NCI-H345 treated with DMSO at 0.1 percent for 48 hours (cell line): Measurements from ENCODE around the gene MTFR2.
"Not testable (repeated sequence)": the region's sequence is repeated elsewhere in the genome, so short reads cannot be mapped to it uniquely, and the experiment has no call there.

Source experiments
- DNase-seq: peaks from one replicate; lab custom pipeline; 2025; ENCODE audit not compliant: unreplicated experiment; lab: John Stamatoyannopoulos, UW

The MTFR2 gene

DNA sequence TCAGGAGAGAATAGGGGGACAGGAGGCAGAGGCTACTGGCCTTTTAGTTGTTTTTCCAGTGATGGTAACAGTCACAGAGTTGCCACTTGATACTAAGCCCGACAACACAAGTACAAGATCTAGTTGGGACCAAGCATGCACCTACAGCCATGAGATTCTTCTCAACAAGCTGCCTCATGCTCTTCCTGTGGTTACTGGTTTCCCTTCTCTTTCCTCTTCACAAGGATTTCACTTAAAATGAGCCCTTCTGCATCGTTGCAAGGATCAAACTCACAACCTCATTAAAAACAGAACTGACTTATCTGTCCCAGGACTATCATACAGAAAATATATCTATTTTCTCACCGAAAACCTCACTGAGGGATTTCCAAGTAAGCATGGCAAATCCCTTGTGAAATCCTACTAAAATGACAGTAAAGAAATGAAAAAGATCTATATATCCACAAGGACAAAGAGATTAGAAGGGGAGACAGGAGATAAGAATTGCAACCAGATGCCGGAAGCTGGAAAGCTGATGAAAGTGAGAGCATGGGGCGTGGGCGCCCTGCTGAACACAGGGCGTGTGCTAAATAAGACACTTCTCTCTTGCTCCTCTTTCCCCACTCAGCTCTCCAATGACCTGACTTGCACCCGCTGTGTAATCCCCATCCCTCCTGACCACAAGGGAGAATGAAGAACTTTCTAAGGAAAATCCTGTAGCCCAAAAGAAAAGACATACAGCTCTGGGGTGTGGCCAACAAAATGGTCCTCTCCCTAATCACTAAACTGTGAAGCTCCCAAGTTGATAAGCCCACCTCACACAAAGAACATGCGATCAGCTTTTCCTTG lies 13.4 kb downstream of the MTFR2 start:
- DNase-seq, result no peak

DNA sequence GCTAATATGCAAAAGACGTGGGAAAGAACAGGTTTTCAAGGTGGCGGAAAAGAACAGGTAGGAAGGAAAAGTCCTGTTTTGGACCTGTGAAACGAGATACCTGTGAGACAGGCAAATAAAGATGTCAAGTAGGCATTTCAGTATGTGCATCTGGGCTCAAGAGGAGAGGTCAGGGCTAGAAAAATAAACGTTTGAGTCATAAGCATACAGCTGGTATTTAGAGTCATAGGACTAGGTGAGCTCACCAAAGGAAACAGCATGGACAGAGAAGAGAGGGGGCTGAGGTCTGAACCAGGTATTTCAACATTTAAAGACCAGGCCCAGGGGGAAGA lies 14.9 kb downstream of the MTFR2 start:
- DNase-seq, result no peak

DNA sequence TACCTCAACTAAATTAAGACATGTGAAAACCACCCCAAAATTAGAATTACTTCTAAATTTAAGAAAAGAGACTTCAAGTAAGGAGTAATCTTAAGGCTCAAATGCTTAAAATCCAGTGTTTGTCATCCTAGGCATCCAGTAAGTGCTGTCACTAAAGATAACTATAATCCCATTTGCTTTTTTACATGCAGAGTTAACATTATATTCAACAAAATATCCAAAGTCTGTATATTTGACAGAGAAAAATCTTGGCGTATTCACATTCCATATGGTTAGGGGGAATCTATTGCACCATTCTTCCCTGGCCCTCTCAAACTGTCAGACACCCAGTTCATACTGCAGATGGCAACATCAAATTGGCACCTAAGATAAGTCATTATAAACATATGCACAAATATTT lies 17.4 kb downstream of the MTFR2 start:
- DNase-seq, result no peak

DNA sequence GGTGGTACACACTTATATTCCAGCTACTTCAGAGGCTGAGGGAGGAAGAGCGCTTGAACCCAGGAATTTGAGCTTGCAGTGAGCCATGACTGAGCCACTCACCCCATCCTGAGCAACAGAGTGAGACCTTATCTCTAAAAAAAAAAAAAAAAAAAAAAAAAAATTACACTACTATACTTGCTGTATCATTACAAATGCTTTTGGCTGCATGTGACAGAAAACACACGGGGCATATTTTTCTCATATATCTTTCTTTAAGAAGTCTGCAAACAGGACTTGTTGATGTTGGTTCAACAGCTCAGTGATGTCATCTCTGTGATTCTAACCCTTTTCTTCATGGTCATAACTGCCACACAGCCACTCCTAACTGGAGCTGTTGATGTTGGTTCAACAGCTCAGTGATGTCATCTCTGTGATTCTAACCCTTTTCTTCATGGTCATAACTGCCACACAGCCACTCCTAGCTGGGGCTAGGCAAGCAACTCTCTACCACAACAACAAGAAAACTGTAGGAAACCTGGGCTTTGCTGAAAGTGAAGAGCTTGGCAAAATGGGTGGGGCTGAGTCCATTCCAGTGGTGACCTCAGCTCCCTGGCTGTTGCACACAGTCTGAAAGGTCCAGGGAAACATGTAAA lies 19.8 kb downstream of the MTFR2 start:
- no peak for DNase-seq

DNA sequence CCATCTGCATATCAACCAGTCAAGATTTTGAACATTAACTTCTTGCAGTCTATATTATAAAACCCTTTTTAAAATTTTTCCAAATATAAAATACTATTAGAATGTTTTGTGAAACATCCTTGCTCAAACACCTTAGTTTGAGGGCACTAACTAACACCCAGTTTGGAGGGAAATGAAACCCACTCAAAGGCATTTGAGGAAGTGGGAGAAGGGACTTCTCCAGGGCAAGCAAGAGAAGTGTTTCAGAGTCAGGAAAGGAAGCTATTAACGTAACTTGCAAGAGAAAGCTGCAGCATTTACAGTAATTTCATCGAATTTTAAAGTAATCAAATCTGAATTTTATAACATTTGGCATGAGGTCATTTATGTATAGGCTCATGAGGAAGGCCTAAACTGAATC lies 21.3 kb downstream of the MTFR2 start:
- DNase-seq, result no peak

DNA sequence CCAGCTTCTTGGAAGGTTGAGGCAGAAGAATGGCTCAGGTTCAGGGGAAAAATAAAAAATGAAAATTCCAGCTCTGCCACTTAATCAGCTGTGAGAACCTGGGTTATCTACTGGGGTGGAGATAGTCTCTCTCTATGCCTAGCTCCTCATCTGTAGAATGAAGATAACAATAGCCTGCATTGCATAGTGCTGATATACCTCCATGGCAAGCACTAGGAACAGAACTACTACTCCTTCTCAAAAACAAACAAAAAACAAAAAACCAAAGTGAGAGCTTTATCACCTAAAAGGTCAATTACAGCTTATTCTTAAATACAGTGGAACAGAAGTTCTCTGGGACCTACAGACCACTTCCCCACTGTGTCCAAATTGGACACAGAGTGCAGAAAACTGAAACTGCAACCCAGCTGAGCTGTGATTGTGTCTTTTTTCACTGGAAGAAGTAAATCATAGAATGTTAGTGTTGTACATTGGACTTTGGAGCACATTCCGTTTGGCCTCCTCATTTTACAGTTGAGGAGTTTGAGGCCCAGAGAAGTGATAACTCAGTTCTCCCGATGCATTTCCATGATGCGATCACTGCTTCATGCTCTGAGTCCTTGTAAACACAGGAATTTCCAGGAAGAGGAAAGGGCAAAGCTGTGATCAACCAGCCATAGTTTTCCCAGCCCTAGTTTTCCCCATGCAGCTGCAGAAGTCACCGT lies 23.3 kb downstream of the MTFR2 start:
- no peak for DNase-seq

DNA sequence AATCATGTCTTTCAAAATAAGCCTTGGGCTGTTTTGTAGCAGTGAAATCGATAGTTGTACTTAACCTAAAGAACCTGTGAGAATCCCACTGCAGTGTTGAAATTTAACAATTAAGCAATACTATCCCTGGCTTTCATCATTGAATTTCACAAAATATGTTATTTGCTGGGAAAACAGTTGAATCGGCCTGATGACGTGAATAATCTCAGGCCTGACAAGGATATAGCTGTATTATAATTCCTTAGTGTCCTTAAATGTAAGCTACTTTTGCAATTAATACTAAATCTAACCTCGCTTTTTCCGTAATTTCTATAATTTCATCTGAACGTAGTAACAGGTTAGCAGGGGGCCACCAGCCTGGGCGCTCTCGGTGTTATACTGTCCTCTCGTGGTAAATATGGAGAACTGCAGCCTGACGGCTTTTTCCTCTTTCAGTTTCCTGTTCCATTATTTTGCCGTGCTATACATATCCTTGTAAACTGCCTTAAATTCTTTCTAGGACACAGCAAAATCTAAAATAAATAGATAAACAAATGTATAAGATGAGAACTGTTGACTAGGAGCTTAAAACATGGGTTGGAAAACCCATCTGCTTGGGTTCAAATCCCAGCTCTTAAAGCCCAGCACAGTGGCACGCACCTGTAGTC lies 24.0 kb downstream of the MTFR2 start:
- peak; percentile 23 for DNase-seq

DNA sequence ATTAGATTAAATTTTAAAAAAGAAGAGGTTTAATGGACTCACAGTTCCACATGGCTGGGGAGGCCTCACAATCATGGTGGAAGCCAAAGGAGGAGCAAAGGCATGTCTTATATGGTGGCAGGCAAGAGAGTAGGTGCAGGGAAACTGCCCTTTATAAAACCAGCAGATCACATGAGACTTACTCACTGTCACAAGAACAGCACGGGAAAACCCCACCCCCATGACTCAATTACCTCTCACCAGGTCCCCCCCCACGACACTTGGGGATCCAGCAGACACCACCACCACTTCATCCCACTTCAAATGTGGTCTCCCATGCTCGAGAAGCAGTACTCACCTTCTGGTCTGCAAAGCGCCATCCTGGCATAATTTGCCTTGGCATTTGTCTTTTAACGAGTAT lies 24.6 kb downstream of the MTFR2 start:
- DNase-seq, result no peak

DNA sequence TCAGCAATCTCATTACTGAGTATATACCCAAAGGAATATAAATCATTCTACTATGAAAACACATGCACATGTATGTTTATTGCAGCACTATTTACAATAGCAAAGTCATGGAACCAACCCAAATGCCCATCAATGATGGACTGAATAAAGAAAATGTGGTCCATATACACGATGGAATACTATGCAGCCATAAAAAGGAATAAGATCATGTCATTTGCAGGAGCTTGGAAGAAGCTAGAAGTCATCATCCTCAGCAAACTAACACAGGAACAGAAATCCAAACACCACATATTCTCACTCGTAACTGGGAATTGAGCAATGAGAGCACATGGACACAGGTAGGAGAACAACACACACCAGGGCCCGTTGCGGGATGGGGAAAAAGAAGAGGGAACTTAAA lies 25.1 kb downstream of the MTFR2 start:
- not testable (repeated sequence) for DNase-seq

DNA sequence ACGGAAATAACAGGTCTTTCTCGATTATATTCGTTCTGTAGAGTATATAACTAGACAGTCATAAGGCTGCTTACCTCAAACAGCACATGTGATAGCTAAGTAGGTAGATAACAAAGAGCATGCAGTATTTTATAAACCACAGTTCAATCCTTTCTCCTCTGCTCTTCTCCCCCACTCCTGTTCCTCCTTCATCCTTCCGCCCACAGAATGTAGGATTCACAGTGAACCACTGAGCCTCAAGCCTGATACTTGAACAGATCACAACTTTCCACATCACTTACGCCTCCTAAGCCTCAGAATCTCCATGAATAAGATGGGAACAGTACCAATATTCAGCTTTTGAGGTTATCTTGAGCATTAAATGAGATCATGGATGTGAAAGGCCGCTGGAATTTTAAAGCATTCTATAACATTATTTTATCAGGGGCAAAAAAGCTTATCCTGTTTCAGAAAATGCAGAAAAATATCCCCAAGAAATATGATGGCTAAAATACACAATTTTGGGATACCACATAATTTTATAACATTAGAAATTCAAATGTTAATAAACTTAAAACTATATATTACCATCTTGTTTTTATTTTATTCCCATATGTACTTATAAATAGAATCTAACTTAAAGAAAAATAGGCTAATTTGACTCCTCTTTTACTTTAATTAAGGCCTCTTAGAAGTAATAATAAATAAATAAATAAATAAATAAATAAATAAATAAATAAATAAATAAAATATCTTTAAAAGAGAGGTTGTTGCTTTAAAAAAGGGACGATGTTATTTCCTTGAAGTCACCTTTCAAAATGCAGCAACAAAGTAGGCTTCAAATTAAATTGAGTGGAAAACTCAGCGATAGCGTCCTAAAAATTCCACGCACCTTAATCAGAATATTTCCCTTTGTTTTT lies 33.4 kb downstream of the MTFR2 start:
- no peak for DNase-seq

DNA sequence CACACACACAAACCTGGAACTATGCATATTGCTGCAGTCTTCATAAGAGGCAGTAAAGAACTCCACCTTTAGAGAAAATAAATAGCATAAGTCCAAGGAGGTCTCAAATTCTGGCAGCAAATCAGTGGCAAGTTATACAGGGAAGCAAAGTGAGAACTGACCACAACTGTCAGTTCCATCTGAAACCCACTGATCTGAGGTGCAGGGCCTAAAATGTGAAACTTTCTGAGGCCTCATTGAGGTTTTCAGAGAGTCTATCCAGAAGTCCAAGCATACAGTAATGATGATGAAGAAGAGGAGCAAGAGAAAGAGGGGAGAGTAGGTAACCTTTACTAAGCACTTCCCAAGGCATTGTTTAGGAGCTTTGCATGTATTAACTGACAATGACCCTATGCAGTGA lies 36.3 kb downstream of the MTFR2 start:
- DNase-seq, result no peak

DNA sequence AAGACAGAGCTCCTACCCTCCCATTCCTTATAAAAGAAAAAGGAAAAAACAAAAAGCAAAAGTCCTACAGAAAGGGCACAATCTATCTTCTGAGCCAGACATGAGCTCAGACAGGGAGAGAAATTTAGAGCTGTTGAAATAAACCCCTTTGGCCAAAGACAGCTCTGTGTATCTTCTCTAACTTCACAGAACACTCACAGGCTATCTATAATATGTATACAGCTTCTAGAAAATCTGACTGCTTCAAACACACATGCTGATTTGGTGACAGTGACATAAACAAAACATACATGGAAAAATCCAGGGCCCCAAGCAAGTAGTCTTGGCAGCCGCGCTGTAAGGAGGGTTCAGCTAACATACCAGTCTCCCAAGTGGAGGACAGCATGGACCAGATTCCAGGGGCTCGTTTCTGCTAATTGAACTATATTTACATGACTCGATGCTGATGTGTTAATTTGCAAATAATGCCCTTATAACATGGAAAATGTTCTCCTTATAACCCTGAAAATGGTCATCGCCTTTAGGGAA lies 37.0 kb downstream of the MTFR2 start:
- no peak for DNase-seq

DNA sequence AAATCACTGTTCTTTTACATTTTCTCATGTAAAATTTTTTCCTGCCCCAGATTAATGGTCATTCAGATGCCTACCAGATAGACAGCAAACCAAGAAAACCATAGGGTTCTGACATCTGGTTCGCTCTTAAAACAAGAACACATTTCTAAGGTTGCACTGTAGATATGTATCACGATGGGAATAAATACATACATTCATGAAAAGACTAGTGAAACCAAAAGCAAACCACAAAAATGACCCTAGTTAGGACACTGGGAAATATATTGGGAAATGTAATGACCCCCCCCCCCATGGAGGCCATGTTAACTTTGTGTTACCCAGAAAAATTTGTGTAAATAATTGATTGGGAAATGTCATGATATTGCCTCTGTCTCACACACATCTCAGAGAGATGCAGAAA lies 37.5 kb downstream of the MTFR2 start:
- no peak for DNase-seq

DNA sequence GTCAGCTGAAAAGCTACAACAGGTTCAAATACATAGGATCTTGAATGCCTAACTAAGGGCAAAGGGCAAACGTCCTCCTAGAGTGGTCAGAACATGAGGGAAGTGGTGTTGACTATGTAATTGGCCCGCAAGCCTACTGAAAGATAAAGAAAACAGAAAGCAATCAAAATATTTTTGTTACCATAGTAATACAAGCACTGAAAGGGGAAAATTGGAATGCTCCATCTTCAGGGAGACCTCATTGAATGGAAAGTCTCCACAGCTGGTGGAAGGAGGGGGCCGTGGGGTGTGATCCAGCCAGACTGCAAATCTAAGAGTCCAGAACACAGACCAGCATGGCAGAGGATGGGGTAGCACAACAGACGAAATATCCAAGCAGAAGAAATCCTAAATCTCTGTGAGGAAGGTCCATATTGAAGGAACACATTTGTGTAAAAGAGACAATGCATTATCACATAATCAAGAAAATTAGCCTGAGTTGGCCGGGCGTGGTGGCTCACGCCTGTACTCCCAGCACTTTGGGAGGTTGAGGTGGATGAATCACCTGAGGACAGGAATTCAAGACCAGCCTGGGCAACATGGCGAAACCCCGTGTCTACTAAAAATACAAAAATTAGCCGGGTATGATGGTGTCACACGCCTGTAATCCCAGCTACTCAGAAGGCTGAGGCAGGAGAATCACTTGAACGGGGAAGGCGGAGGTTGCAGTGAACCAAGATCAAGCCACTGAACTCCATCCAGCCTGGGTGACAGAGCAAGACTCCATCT lies 39.5 kb downstream of the MTFR2 start:
- DNase-seq, result no peak

DNA sequence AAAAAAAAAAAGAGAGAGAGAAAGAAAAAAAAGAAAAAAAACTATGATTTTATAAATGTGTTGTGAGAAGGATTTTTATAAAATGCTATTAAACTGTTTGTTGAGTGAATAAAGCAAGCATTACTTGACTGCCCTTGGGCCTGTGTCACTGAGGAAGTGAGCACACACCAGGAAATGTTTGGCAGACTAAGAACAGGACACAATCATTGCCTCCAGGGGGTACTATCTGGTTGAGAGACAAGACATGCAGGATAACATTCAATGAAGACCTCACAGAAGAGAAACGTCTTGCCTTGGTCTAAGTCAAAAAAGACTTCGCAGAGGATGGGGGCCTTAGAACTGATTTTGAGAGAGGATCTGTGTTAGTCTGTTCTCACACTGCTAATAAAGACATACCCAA lies 40.6 kb downstream of the MTFR2 start:
- DNase-seq, result no peak

DNA sequence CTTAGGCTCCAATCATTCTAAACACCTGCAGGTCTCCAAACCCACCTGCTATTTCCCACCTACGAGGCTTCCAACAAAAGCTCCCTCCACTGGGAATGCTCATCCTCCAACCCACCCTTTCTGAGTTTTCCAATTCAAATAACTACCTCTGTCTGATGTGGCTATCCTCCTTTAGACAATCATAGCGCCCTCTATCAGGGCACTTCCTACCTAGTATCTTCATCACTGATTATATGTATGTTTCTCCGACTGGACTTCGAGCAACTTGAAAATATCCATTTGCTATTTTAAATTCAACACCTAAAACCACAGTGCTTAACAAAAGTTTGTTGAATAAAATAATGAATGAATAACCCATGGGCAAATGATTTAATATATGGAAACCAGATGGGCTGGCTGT lies 41.3 kb downstream of the MTFR2 start:
- DNase-seq, result no peak

DNA sequence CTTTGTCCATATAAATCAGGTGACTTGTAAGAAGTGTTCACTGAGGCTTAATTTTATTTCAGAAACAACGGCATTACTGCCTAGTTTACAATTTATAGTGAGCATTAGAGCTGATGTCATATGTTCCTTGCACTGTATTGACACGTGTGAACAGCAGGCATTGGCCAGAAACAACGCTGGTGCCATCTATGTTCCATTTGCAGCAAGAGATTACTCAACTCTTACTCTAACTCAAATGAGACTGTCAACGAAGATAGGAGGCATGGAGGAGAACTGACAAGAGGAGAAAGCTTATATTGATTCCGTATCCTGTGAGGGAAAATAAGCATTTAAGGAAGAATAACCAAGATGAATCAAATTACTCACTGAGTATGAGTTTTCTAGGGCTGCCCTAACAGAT lies 48.4 kb downstream of the MTFR2 start:
- no peak for DNase-seq

DNA sequence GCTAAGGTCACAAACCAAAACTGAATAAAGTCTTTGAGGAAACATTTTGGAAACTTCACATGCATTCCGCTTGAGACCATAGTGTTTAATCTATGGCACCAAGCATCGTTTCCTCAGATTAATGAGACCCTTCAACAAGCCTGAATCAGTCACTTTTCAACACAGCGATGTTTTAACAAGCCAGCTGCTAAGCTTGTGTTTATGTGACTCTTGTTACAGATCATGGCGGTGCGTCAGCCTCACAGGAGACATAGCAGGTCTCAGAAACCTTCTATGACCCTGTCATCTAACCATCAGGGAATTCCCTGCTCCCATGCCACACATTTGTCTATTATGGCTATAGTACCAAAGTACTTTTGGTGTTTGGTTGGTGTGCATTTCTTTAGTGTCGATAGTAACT lies 57.2 kb downstream of the MTFR2 start:
- no peak for DNase-seq

DNA sequence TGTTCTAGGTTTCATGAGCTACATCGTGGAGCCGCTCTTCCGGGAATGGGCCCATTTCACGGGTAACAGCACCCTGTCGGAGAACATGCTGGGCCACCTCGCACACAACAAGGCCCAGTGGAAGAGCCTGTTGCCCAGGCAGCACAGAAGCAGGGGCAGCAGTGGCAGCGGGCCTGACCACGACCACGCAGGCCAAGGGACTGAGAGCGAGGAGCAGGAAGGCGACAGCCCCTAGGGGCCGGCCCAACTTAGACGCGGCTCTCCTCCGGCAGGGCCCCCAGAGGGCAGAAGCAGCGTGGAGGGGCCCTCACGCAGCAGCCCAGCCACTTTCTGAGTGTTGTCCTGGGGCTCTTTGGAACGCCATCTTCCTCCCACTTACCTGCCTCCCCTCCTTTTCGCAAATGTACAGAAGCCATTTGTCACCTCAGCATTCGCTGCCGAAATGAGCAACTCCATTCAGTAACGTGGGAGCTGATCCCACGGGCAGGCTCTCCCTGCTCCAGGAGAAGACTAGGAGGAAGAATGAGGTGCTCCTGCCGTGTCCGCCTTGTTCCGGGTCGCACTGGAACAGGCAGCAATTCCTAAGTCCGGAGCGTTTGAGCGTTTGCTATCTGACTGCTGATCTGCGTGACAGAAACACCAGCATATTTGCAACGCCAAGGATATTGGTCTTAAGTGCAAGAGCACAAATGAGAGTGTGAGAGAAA lies 58.4 kb downstream of the MTFR2 start:
- no peak for DNase-seq
